Fibroblast of lung (primary cell): ENCODE data around the gene STX1B.

Experiments
- EZH2 ChIP-seq: IDR thresholded peaks from 2 replicates; pipeline ENCODE4 v1.5.1; 2012; ENCODE audit warnings: low read length, control low read depth, mild to moderate bottlenecking; ENCODE audit errors: missing control alignments
- TF ChIP-seq, protein P1 (sequence below), 2 donors: IDR thresholded peaks in 1 of 2; conservative IDR thresholded peaks in 1 of 2; 1 replicate in 1 of 2; 2 replicates in 1 of 2; pipeline ENCODE4 v1.5.1; 2011 to 2012; ENCODE audit warnings: low read length in 2 of 2, control low read depth in 1 of 2, inconsistent platforms in 1 of 2, low read depth in 1 of 2, mild to moderate bottlenecking in 1 of 2

- TF ChIP-seq, protein P1, sequence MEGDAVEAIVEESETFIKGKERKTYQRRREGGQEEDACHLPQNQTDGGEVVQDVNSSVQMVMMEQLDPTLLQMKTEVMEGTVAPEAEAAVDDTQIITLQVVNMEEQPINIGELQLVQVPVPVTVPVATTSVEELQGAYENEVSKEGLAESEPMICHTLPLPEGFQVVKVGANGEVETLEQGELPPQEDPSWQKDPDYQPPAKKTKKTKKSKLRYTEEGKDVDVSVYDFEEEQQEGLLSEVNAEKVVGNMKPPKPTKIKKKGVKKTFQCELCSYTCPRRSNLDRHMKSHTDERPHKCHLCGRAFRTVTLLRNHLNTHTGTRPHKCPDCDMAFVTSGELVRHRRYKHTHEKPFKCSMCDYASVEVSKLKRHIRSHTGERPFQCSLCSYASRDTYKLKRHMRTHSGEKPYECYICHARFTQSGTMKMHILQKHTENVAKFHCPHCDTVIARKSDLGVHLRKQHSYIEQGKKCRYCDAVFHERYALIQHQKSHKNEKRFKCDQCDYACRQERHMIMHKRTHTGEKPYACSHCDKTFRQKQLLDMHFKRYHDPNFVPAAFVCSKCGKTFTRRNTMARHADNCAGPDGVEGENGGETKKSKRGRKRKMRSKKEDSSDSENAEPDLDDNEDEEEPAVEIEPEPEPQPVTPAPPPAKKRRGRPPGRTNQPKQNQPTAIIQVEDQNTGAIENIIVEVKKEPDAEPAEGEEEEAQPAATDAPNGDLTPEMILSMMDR (conservative IDR thresholded peaks at IDR 0.05 in 1 of 2, IDR thresholded peaks at IDR 0.05 in 1 of 2; ENCODE audit: low read depth in 1 of 2, low read length in 2 of 2): no peak
- TF ChIP-seq EZH2: no peak
Measured at GRCh38 chr16:31050280-31051030, 40.0 kb upstream of the STX1B start.
